ENCODE results near the gene DUSP23.

The DUSP23 gene

GRCh38 chr1:159786966-159787365 is 6.2 kb downstream of the DUSP23 start:
- DNase-seq: no peak

GRCh38 chr1:159790237-159790917 is 9.6 kb downstream of the DUSP23 start:
- DNase-seq: no peak

- no peak for DNase-seq
Measured at GRCh38 chr1:159791031-159791430, 10.3 kb downstream of the DUSP23 start.

GRCh38 chr1:159791461-159791860 is 10.7 kb downstream of the DUSP23 start:
- DNase-seq: no peak

- DNase-seq: no peak
Measured at GRCh38 chr1:159795534-159795933, 14.8 kb downstream of the DUSP23 start.

GRCh38 chr1:159798893-159799292 is 18.1 kb downstream of the DUSP23 start:
- DNase-seq: peak; percentile 88

GRCh38 chr1:159799446-159799985 is 18.8 kb downstream of the DUSP23 start:
- DNase-seq: no peak

- DNase-seq: no peak
Measured at GRCh38 chr1:159800177-159800930, 19.6 kb downstream of the DUSP23 start.

GRCh38 chr1:159802111-159802510 is 21.3 kb downstream of the DUSP23 start, which contains the start of gene FCRL6:
TSS of gene FCRL6 (plus strand) at chr1:159802360. CDS start at chr1:159802425, 65 bp downstream.
- DNase-seq: no peak

- no peak for DNase-seq
Measured at GRCh38 chr1:159803956-159804689, 23.4 kb downstream of the DUSP23 start.

- DNase-seq: no peak
Measured at GRCh38 chr1:159804924-159805323, 24.2 kb downstream of the DUSP23 start.

GRCh38 chr1:159815926-159816325 is 35.2 kb downstream of the DUSP23 start:
- no peak for DNase-seq

GRCh38 chr1:159817276-159818041 is 36.7 kb downstream of the DUSP23 start:
- DNase-seq: peak; percentile 96

- peak; percentile 32 for DNase-seq
Measured at GRCh38 chr1:159821171-159821867, 40.6 kb downstream of the DUSP23 start.

- no peak for DNase-seq
Measured at GRCh38 chr1:159823406-159823805, 42.6 kb downstream of the DUSP23 start.

- DNase-seq: no peak
Measured at GRCh38 chr1:159825564-159825963, 44.8 kb downstream of the DUSP23 start.

- DNase-seq: no peak
Measured at GRCh38 chr1:159826441-159827101, 45.8 kb downstream of the DUSP23 start, which contains the start of gene SLAMF8. TSS of gene SLAMF8 (plus strand) at chr1:159826873. CDS start at chr1:159826899, 26 bp downstream.

- DNase-seq: no peak
Measured at GRCh38 chr1:159827102-159827490, 46.3 kb downstream of the DUSP23 start.

GRCh38 chr1:159827549-159827948 is 46.8 kb downstream of the DUSP23 start:
- no peak for DNase-seq

- no peak for DNase-seq
Measured at GRCh38 chr1:159828176-159828575, 47.4 kb downstream of the DUSP23 start.

GRCh38 chr1:159828581-159829272 is 48.0 kb downstream of the DUSP23 start:
- DNase-seq: no peak
